ENCODE data around the gene CLK2.

- TF ChIP-seq CTCF (conservative IDR thresholded peaks at IDR 0.05) = no peak
- no peak for TF ChIP-seq ZFX (IDR thresholded peaks at IDR 0.05)
These were observed 49.3 kb upstream of the CLK2 start for GRCh38 chr1:155322571-155322952.

Measured in C4-2B (cell line).